Hypothalamus (tissue), 51 donors: ENCODE measurements around the gene THAP4.

Source experiments
- DNase-seq, 51 donors: peaks; one replicate each; lab custom pipeline; 2025; lab: John Stamatoyannopoulos, UW

The THAP4 gene

GRCh38 chr2:241615522-241616052 is 21.4 kb downstream of the THAP4 start:
- DNase-seq, result no peak

GRCh38 chr2:241615041-241615440 is 21.9 kb downstream of the THAP4 start:
- no peak for DNase-seq

GRCh38 chr2:241613017-241613780 is 23.8 kb downstream of the THAP4 start:
- no peak for DNase-seq

GRCh38 chr2:241612156-241613016 is 24.6 kb downstream of the THAP4 start:
- no peak for DNase-seq

GRCh38 chr2:241611062-241611461 is 25.9 kb downstream of the THAP4 start:
- DNase-seq, result no peak

- peak in 41 of 51 donors; percentile 13 to 78 (median 54) for DNase-seq
Observed at GRCh38 chr2:241609859-241610793, 26.8 kb downstream of the THAP4 start.

GRCh38 chr2:241608881-241609280 is 28.1 kb downstream of the THAP4 start:
- DNase-seq, result no peak

GRCh38 chr2:241607162-241607885 is 29.6 kb downstream of the THAP4 start:
- no peak for DNase-seq

- no peak for DNase-seq
Observed at GRCh38 chr2:241606186-241606585, 30.8 kb downstream of the THAP4 start.

GRCh38 chr2:241603686-241604085 is 33.3 kb downstream of the THAP4 start:
- DNase-seq, result no peak

- DNase-seq, result no peak
Observed at GRCh38 chr2:241602720-241603119, 34.2 kb downstream of the THAP4 start.

GRCh38 chr2:241601841-241602240 is 35.1 kb downstream of the THAP4 start:
- DNase-seq, result no peak

GRCh38 chr2:241599615-241600014 is 37.3 kb downstream of the THAP4 start:
- no peak for DNase-seq

GRCh38 chr2:241598487-241598886 is 38.5 kb downstream of the THAP4 start:
- DNase-seq, result no peak

GRCh38 chr2:241598061-241598460 is 38.9 kb downstream of the THAP4 start:
- DNase-seq, result no peak

- no peak for DNase-seq
Observed at GRCh38 chr2:241597561-241597960, 39.4 kb downstream of the THAP4 start.

GRCh38 chr2:241595600-241596140 is 41.3 kb downstream of the THAP4 start:
- DNase-seq, result no peak

GRCh38 chr2:241593271-241593670 is 43.7 kb downstream of the THAP4 start:
- DNase-seq, result no peak

GRCh38 chr2:241592126-241592845 is 44.7 kb downstream of the THAP4 start:
- DNase-seq, result no peak
